Kidney (tissue), 14 donors: ENCODE measurements around the gene PPP2R2B. TPM values are rescaled to one million over a fixed set of nuclear protein-coding genes. Genes with fewer than 3 reads are reported as not detected.

ENCODE experiments used
- DNase-seq, 5 donors: peaks; one replicate each; pipeline ENCODE4 v3.0.0-alpha.2; 2013 to 2020
- FAIRE-seq: peaks from 2 replicates; lab custom pipeline; 2012; peaks lifted over from hg19 to GRCh38; lab: Jason Lieb, UNC
- H3K27ac ChIP-seq, 2 donors: one replicate each; pipeline ENCODE4 v1.7.0; 2013; ENCODE audit warnings: low read depth in 2 of 2, low read length in 2 of 2, inconsistent platforms in 1 of 2
- H3K27me3 ChIP-seq: one replicate; pipeline ENCODE4 v1.7.1; 2013; ENCODE audit warnings: low read length, inconsistent platforms; ENCODE audit not compliant: control insufficient read depth, insufficient read depth
- H3K36me3 ChIP-seq, 3 donors: one replicate each; pipeline versions ENCODE4 v1.7.0 to v1.7.1; 2013; ENCODE audit warnings: low read length in 3 of 3, control low read depth in 1 of 3, inconsistent platforms in 1 of 3; ENCODE audit not compliant: insufficient read depth in 3 of 3, control insufficient read depth in 2 of 3
- H3K4me1 ChIP-seq, 3 donors: one replicate each; pipeline versions ENCODE4 v1.7.0 to v1.7.1; 2013; ENCODE audit warnings: low read length in 3 of 3, inconsistent platforms in 1 of 3, low read depth in 1 of 3; ENCODE audit not compliant: control insufficient read depth in 2 of 3, insufficient read depth in 2 of 3
- H3K4me3 ChIP-seq, 3 donors: one replicate each; pipeline versions ENCODE4 v1.7.0 to v1.8.1; 2013; ENCODE audit warnings: low read length in 3 of 3, control low read depth in 1 of 3, inconsistent platforms in 1 of 3
- H3K9ac ChIP-seq, 3 donors: one replicate each; pipeline versions ENCODE4 v1.7.0 to v1.7.1; 2013; ENCODE audit warnings: low read length in 3 of 3, control low read depth in 1 of 3, inconsistent platforms in 1 of 3
- H3K9me3 ChIP-seq, 3 donors: one replicate each; pipeline versions ENCODE4 v1.7.0 to v1.7.1; 2013; ENCODE audit warnings: low read length in 3 of 3, control low read depth in 1 of 3, inconsistent platforms in 1 of 3; ENCODE audit not compliant: control insufficient read depth in 2 of 3, insufficient read depth in 1 of 3
- CTCF ChIP-seq: IDR thresholded peaks from 3 replicates; pipeline ENCODE4 v1.5.1; 2012; ENCODE audit warnings: mild to moderate bottlenecking, moderate library complexity, borderline replicate concordance; ENCODE audit not compliant: insufficient read depth; ENCODE audit errors: extremely low read depth
- intact Hi-C: fragments of 100-400 bp; cut with DNase I; formaldehyde crosslinking; loops from one replicate; pipeline ENCODE4 v1.11.1; 2022
- polyA plus RNA-seq: library from polyadenylated mRNA; stranded (reverse); fragments of 350-450 nt; fragmentation: Illumina TruSeq; extraction: RNeasy Lipid Tissue Mini Kit (QIAGEN cat#74804); gene quantifications from one replicate; pipeline ENCODE4 v1.2.3, GENCODE V29; 2014; ENCODE audit warnings: low read depth, low replicate concordance; ENCODE audit not compliant: insufficient read depth
- total RNA-seq: library from RNA; stranded (reverse); fragmentation: NEBNext Ultra II Directional; extraction: Animal tissue kit (Norgen Biotek cat#: 25700); gene quantifications from one replicate; pipeline ENCODE4 v1.2.1, GENCODE V29; 2021
- donor health status: control.
- donor health status: control.
- donor health status: control.
- donor health status: control.
- donor health status: control.
- donor health status: DM: yes; HTN: yes; CAD: no.
- donor health status: Normal renal cell carcinoma (clear cell type).

The PPP2R2B gene
- total and polyA plus RNA-seq, 2 donors from 2014 or later: 4.0 to 8.2 TPM

DNA sequence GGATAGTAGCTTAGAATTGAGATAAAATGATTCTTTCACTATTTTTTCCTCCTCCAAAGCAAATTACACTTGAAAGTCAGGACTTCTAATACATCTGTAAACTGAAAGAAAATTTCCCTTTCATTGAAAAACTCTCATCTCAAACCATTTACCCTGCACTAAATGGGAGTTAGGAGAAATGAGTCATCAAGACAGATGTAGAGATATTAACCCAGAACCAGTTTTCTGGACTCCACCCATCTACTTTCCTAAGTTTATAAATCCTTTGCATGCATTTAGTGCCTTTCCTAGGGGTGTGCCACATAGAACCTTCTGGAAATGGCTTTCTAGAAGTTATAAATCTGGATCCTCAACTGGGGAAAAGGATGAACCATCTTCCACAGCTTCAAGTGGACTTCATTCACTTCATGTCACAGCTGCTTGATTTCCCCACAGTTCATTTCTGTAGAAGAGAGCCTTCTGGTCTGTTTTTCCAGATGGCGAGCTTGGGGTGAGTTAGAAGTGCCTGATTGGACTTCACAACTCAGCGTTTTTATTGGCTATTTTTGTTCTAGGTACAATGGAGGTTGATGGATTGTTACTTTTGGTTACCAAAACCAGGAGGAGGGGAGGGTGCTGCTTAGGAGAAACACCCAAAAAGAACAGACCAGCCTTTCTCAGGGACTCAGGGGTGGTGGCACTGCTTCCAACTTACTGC, 290.1 kb downstream of the PPP2R2B start:
- no peak for DNase-seq
- Histone ChIP-seq H3K27ac (no peak overlapping the region), H3K4me1 (peaks cover 0 to 8% (median 0%) of the 10 kb centered on the region in 3 donors), H3K9me3 (no peaks in the 10 kb centered on the region), H3K27me3 (no peaks in the 10 kb centered on the region), H3K4me3 (no peak overlapping the region), H3K36me3 (no peaks in the 10 kb centered on the region), H3K9ac (no peak overlapping the region)
- TF ChIP-seq CTCF: no peak
- no peak for FAIRE-seq
- intact Hi-C loops: no loop called here

DNA sequence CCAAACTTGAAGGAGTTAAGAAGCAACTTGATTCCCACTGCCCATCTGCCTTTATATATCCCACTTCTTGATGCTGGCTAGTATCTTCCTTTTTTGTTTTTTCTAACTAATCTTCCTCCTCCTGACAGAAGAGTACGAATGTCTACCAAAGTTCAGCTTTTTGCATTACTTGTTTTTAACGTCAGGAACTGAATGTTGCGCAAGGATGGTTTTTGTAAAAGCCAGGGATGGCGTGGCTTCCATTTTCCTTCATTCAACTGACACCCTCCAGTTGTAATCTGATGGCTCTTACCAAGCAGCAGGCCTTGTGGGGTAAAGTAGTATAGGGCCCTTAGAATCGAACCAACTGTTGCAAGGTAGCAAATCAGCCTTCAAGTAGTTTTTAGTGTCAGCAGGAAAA, 291.8 kb downstream of the PPP2R2B start:
- H3K27me3 ChIP-seq: no peaks in the 10 kb centered on the region
- DNase-seq: no peak
- no peaks in the 10 kb centered on the region for H3K9me3 ChIP-seq
- TF ChIP-seq CTCF: no peak
- no peaks in the 10 kb centered on the region for H3K4me1 ChIP-seq
- H3K4me3 ChIP-seq: no peak overlapping the region
- FAIRE-seq: no peak
- intact Hi-C loops: no loop called here
- H3K36me3 ChIP-seq: no peaks in the 10 kb centered on the region
- H3K27ac ChIP-seq: no peak overlapping the region
- H3K9ac ChIP-seq: no peak overlapping the region

DNA sequence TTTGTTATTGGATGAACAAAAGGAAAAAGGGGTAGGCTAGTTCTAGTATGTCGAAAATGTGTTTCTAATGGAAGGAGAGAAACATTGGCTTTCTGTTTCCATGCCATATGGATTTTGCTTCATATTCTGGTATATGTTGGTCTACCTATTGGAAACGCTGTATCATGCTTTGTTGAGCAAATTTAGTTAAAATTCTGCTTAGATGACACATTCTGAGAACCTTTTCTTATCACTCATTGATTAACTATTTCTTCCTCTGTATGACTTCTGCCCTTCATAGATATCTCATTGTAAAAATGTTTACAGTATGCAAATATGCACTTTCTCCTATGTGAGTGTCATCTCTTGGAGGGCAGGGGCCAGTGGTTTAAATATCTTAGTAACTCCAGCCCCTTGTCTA, 293.8 kb downstream of the PPP2R2B start:
- no peak for FAIRE-seq
- Histone ChIP-seq H3K9me3 (no peaks in the 10 kb centered on the region), H3K27me3 (no peaks in the 10 kb centered on the region), H3K27ac (no peak overlapping the region), H3K36me3 (no peaks in the 10 kb centered on the region), H3K4me3 (no peak overlapping the region), H3K9ac (no peak overlapping the region), H3K4me1 (no peaks in the 10 kb centered on the region)
- DNase-seq: no peak
- intact Hi-C loops: no loop called here
- no peak for TF ChIP-seq CTCF
